OCI-LY1 (cell line): ENCODE measurements around the gene CDK11A.
"Not testable (repeated sequence)": the region's sequence is repeated elsewhere in the genome, so short reads cannot be mapped to it uniquely, and the experiment has no call there.

Source experiments
- CTCF ChIP-seq: fragments of 200-600 bp; sonication (generic), shearing (Covaris generic); IDR thresholded peaks from 2 replicates; pipeline ENCODE4 v1.5.1; 2017; ENCODE audit warnings: mild to moderate bottlenecking, antibody characterized with exemption, low read length, moderate library complexity, mixed read lengths
- EZH2 ChIP-seq: fragments of 200-600 bp; sonication (generic), shearing (Covaris generic); IDR thresholded peaks from 2 replicates; pipeline ENCODE4 v1.8.0; 2017; ENCODE audit warnings: borderline replicate concordance, mixed run types, mild to moderate bottlenecking, antibody characterized with exemption, low read length, moderate library complexity, mixed read lengths

GRCh38 chr1:1738799-1739337, 14.7 kb upstream of the CDK11A start:
- TF ChIP-seq CTCF, EZH2: not testable (repeated sequence)
